ENCODE results near the gene MYMK. TPM values are rescaled to one million over a fixed set of nuclear protein-coding genes. Genes with fewer than 3 reads are reported as not detected.

MYMK gene
- total and polyA plus RNA-seq, 2 of the 4 experiments (the other 2 are of a cell fraction) = not detected

- H2AK5ac ChIP-seq (ENCODE audit: low read depth, low read length) = peak overlapping the region; percentile 51
- no peak overlapping the region for H3K4me3 ChIP-seq (ENCODE audit: insufficient read depth, low read depth, low read length)
- in situ Hi-C loops (cut with MboI; ENCODE audit: low sequenced_read_pairs) (no loop called here), intact Hi-C loops (cut with micrococcal nuclease) (no loop called here), dilution Hi-C loops (cut with HindIII; ENCODE audit: low sequenced_read_pairs, unreplicated experiment) (no loop called here)
- ATAC-seq (ENCODE audit: low read depth) (no peak), DNase-seq (no peak)
- no peak overlapping the region for H2BK5ac ChIP-seq (ENCODE audit: low read depth, low read length, poor library complexity, severe bottlenecking)
- H4K91ac ChIP-seq (ENCODE audit: insufficient read depth, low read depth, low read length) = no peak overlapping the region
- no peaks in the 10 kb centered on the region for H3K79me1 ChIP-seq (ENCODE audit: low read depth in 1 of 2, low read length in 2 of 2)
- TF ChIP-seq MXI1 (IDR thresholded peaks at IDR 0.05; ENCODE audit: borderline replicate concordance, low read depth, low read length) (no peak), MAFK (IDR thresholded peaks at IDR 0.05; ENCODE audit: low read depth, low read length) (no peak), USF2 (IDR thresholded peaks at IDR 0.05; ENCODE audit: low read depth, low read length) (no peak), NFE2L2 (IDR thresholded peaks at IDR 0.05; ENCODE audit: low read depth, low read length) (no peak), MAZ (IDR thresholded peaks at IDR 0.05; ENCODE audit: borderline replicate concordance, low read depth, low read length) (no peak), POLR2A (IDR thresholded peaks at IDR 0.05; ENCODE audit: low read depth, low read length) (no peak), CEBPB (IDR thresholded peaks at IDR 0.05; ENCODE audit: low read depth, low read length) (no peak), RFX5 (IDR thresholded peaks at IDR 0.05; ENCODE audit: low read depth, low read length) (no peak), RAD21 (IDR thresholded peaks at IDR 0.05; ENCODE audit: low read length) (no peak), CHD1 (IDR thresholded peaks at IDR 0.05; ENCODE audit: low read depth, low read length) (no peak), RCOR1 (IDR thresholded peaks at IDR 0.05; ENCODE audit: insufficient replicate concordance, low read length) (no peak), SMC3 (IDR thresholded peaks at IDR 0.05; ENCODE audit: low read depth, low read length) (no peak)
- TF ChIP-seq, protein P1, sequence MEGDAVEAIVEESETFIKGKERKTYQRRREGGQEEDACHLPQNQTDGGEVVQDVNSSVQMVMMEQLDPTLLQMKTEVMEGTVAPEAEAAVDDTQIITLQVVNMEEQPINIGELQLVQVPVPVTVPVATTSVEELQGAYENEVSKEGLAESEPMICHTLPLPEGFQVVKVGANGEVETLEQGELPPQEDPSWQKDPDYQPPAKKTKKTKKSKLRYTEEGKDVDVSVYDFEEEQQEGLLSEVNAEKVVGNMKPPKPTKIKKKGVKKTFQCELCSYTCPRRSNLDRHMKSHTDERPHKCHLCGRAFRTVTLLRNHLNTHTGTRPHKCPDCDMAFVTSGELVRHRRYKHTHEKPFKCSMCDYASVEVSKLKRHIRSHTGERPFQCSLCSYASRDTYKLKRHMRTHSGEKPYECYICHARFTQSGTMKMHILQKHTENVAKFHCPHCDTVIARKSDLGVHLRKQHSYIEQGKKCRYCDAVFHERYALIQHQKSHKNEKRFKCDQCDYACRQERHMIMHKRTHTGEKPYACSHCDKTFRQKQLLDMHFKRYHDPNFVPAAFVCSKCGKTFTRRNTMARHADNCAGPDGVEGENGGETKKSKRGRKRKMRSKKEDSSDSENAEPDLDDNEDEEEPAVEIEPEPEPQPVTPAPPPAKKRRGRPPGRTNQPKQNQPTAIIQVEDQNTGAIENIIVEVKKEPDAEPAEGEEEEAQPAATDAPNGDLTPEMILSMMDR (conservative IDR thresholded peaks at IDR 0.05; ENCODE audit: low read depth, low read length) = no peak
- TF ChIP-seq, protein P2, sequence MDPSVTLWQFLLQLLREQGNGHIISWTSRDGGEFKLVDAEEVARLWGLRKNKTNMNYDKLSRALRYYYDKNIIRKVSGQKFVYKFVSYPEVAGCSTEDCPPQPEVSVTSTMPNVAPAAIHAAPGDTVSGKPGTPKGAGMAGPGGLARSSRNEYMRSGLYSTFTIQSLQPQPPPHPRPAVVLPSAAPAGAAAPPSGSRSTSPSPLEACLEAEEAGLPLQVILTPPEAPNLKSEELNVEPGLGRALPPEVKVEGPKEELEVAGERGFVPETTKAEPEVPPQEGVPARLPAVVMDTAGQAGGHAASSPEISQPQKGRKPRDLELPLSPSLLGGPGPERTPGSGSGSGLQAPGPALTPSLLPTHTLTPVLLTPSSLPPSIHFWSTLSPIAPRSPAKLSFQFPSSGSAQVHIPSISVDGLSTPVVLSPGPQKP (IDR thresholded peaks at IDR 0.05; ENCODE audit: borderline replicate concordance, low read depth, low read length) = no peak
- no peak overlapping the region for H2BK20ac ChIP-seq (ENCODE audit: low read depth, low read length)
- H2AK9ac ChIP-seq (replicated peaks; ENCODE audit: low read depth, low read length, poor library complexity) = peak overlapping the region; percentile 85
- H2BK120ac ChIP-seq (ENCODE audit: low read depth, low read length) = no peak overlapping the region; the same call in 1 of the 2 replicates
- peak overlapping the region; percentile 31; the same call in 1 of the 2 replicates for H3K4ac ChIP-seq (ENCODE audit: low read depth, low read length)
- H3K4me1 ChIP-seq (ENCODE audit: control insufficient read depth, insufficient read depth, low read length) = peaks cover 10% of the 10 kb centered on the region; the same call in 1 of the 2 replicates
- no peak overlapping the region for H3K23ac ChIP-seq (ENCODE audit: low read depth, low read length)
- CTCF ChIA-PET = no interaction called here
- H3K9me1 ChIP-seq (ENCODE audit: insufficient read depth, low read length) = peaks cover 12% of the 10 kb centered on the region; the same call in 1 of the 2 replicates
- 94% methylated on average over 10 of the region's 24 CpGs; no CpG with 5 or more reads in 1 of the 2 experiments for WGBS, 2 experiments (ENCODE audit: extremely low coverage in 2 of 2, insufficient read length in 1 of 2)
- H3K4me2 ChIP-seq (ENCODE audit: low read depth, low read length) = no peak overlapping the region
- no peak overlapping the region for H3K56ac ChIP-seq (ENCODE audit: extremely low read depth, insufficient read depth, low read length)
- no peak overlapping the region for H3K27ac ChIP-seq (ENCODE audit: insufficient read depth, low read length)
- no peak overlapping the region for H3K9ac ChIP-seq (ENCODE audit: low read depth, low read length)
- H3K9me3 ChIP-seq (ENCODE audit: control insufficient read depth, insufficient read depth, low read length) = no peaks in the 10 kb centered on the region; the same call in 1 of the 2 replicates
- BruUV-seq (replicated peaks) = no TSS peak
- peaks cover 3% of the 10 kb centered on the region; the same call in 1 of the 2 replicates for H4K20me1 ChIP-seq (ENCODE audit: insufficient read depth, low read length)
- H4K8ac ChIP-seq (ENCODE audit: low read depth in 2 of 2, low read length in 2 of 2) = peak overlapping the region in 1 of 2 experiments; percentile 66; a peak in 2 of 4 replicates
- peaks cover 15% of the 10 kb centered on the region; the same call in 1 of the 2 replicates for H3K27me3 ChIP-seq (ENCODE audit: control insufficient read depth, insufficient read depth, low read length)
- no peak overlapping the region for H3K18ac ChIP-seq (ENCODE audit: low read depth, low read length)
- peak overlapping the region; percentile 88 for H2AFZ ChIP-seq (replicated peaks; ENCODE audit: low read length, poor library complexity)
- no peak overlapping the region for H4K5ac ChIP-seq (ENCODE audit: low read depth, low read length)
- POLR2A ChIA-PET (ENCODE audit: unreplicated experiment) = no interaction called here
- no peak overlapping the region for H2BK15ac ChIP-seq (ENCODE audit: low read depth, low read length)
- H3K14ac ChIP-seq (replicated peaks; ENCODE audit: low read depth, low read length) = no peak overlapping the region
- no peaks in the 10 kb centered on the region for H3K36me3 ChIP-seq (ENCODE audit: control insufficient read depth, insufficient read depth, low read length)
These were observed 17.4 kb downstream of the MYMK start for GRCh38 chr9:133507246-133507965.
